ENCODE data around the gene SELE.

DNA sequence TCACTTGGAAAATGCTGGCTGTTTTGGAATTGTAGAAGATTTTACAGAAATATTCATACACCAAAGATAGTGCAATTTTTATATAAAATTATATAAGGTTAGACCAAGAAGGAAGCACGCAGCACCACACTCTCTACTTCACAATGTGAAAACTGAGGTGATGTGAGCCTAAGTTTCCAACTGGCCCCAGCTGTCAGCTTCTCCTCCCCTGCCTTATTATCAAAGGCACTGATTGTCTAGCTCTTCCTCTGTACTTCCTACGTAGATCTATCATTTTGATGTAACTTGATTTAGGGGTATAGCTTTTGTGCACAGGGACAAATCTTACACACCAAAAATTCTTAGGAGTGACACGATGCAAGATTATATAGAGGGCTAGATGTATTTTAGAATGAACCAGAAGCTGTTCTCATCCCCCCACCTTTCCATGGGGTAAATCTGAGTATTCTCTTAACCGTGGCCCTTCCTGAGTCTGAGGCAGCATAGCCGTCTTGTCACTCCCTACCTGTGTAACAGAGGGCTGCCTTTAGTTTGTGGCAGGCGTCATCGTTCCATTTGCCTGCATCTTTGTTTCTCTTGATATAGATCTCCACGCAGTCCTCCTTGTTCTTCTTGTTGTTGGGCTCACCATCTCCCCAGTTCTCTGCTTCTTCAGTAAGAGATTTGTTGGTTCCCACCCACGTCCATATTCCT lies 25.8 kb downstream of the SELE start:
- no peak for TF ChIP-seq TAF1 (IDR thresholded peaks at IDR 0.05; ENCODE audit: borderline replicate concordance, insufficient read depth, low read length)
- no peak for TF ChIP-seq POLR2AphosphoS5 (IDR thresholded peaks at IDR 0.05; ENCODE audit: low read depth, low read length)
- TF ChIP-seq SIN3A (IDR thresholded peaks at IDR 0.05; ENCODE audit: borderline replicate concordance, insufficient read depth, low read length), result no peak

Data from PFSK-1 (cell line).